ENCODE measurements around the gene RIN1.

- TF ChIP-seq CTCF (IDR thresholded peaks at IDR 0.05) (no peak), POLR2A (IDR thresholded peaks at IDR 0.05) (no peak)
Observed at GRCh38 chr11:66322732-66323427, 13.4 kb downstream of the RIN1 start.

Data from heart left ventricle (tissue), 13 donors.